NCI-H526 treated with DMSO at 0.1 percent for 48 hours (cell line): ENCODE results near the gene CCDC54.
A peak's percentile ranks its signal among the peaks of the same experiment; 100 is the strongest.

Experiments used
- DNase-seq: peaks from one replicate; lab custom pipeline; 2025; lab: John Stamatoyannopoulos, UW

CCDC54 gene

DNA sequence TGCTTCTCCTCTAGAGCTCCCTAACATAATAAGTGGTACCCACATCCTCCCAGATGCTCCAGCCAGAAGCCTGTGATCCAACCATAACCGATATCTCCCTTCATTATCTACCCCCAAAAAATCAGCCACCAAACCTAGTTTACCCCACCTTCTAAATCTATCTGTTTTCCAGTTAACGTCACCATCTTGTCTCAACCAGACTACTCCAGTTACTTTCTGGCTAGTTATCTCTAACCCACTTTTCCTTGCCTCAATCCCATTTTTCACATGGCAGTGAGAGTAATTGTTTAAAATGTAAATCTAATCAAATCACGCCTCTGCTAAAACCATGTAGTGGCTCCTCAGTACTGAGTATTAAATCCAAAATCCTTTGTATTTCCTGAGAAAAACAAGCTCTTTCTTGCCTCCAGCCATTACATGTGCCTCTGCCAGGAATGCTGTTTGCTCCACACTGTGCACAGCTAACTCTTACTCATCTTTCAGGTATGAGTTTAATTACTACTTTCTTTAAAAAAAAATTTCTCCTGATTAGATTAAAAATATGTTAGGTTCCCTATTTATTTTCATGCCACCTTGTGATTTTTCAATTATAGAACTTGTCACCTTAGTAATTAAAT lies 15.4 kb downstream of the CCDC54 start:
- no peak for DNase-seq

DNA sequence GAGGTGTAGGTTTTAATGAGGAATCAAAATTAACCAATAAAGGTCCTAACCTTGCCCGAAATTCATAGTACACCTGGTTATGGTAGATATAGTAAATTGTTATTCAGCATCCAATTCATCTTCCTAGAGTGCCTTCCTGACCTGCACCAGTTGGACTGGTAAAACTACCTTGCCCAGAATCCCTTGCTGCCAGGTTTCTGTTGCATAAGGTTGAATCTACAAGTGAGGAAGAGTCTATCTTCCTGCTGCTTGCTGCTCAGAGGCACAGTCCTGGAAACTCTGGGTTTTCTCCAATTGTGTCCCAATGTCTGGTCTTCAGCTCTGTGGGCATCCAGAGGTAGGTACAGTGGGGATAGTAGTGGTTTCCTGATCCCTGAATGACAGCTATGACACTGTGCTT lies 17.3 kb downstream of the CCDC54 start:
- no peak for DNase-seq

DNA sequence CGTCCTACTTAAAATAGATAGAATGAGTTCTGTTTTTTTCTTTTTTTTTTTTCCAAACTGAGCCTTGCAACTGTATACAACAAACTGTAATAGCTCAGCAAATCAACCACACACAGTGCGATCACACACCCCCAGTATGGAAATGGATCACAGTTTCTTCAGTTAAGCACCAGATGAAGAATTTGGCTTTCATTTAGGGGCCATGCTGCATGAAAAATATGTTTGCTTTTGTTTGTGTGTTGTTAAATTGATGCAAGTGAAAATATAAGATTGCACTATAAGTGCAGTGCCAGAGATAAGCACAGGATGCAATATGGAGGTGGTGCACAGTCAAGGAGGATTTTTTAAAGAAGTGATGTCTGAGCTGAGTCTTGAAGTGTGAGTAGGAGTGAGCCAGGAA lies 17.8 kb downstream of the CCDC54 start:
- no peak for DNase-seq

DNA sequence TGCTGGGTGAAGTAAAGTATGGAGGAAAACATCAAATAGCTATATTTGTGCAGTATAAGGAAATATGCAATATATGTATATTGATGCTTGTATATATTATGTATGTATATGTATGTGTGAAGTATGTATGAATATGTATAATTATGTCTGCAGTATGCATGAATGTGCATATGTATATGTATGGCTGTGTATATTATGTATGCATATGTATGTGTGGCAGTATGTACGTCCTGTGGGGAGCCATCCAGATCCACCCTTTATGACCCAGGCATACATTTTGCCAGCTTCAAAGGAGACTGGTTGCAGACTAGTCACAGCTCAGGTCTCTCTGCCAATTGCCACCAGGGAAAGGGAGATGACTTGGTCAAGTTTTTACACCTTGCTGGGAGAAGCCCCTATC lies 24.1 kb downstream of the CCDC54 start:
- no peak for DNase-seq

DNA sequence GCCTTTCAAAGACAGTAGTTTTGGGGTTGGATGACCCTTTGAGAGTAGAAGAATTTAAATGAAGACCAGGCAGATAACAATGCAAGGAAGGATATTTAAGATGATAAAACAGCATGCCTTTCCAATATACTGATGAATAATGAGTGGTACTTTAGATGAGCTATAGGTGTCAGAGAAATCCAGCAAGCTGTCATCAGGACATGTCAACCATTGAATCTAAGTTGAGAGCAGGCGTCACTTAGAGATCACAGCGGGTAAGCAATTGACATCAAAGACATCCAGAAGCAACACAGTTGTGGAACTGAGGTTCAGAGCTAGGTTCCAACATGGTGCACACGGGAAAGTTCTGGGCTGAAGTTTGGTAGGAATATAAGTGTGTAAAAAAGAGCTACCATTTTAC lies 25.0 kb downstream of the CCDC54 start:
- no peak for DNase-seq

DNA sequence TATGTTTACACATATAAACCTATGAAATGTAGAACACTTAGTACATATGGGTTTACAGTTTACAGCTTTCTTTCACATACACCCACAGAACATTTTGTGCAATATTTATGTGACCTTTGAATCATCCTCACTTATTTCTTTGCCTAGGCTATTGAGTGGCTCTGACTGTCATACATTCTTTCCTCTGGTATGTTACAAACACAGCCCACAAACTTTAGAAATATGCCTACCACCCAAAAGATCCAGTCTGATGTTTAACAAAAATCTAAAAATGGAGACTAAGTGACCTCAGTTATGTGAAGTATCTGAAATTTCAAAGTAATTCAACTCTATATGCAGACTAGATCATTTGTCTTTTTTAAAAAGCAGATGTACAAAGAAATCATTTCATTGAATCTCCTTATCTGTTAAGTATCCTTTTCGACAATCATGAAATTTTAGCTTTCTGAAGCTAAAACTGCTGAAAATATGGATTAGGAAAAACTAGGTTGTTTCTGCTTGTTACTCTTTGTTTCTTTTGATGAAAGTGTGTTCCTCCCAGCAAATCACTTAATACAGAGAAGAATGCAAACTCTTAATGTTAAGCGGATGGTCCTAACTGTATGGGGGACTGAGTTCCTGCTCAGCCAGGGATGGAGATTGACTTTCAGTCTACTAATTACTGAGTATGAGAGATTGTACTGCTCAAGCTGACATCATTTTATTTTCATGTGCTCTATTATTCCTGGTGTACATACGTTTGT lies 27.7 kb downstream of the CCDC54 start:
- DNase-seq = no peak

DNA sequence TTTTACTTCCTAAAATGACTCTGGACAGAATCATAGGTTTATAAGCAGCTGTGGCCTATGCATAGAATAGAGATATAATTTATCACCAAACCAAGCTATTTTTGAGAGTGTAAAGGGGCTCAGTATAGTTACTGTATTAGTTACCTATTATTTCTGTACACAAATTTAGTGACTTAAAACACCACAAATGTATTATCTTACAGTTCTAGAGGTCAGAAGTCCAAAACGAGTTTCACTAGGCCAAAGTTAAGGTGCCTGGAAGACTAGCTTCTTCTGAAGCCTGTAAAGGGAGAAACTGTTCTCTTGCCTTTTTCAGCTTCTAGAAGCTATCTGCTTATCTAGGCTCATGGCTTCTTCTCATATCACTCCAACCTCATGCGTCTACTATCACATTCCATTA lies 30.1 kb downstream of the CCDC54 start:
- no peak for DNase-seq

DNA sequence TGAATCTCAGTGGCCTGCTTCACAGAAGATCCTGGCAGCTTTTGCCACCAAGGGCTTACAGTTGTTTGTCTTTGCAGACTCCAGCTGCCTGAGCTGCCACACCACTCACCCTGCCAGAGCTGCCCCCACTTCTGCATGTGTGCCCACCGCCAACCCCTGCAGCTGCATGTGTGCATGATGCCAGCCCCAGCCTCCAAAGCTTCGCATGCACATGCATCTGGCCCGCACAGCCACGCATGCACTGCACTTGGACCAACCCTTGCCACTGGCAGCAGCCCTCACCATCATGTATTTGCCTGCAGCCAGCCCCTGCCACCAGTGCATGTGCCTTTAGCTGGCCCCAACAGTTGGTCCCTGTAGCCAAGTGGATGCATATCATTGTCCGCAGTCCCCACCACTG lies 31.3 kb downstream of the CCDC54 start:
- no peak for DNase-seq

DNA sequence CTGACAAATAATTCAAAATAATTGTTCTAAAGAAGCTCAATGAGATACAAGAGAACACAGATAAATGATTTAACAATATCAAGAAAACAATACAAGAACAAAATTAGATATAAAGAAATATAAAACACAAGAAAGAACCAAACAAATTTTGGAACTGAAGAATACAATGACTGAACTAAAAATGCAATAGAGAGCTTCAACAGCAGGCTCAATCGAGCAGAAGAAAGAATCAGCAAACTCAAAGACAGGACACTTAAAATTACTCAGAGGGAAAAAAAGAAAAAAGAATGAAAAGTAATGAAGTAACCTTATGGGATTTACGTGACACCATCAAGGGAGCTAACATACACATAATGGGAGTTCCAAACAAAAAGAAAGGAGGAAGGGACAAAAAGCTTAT lies 32.1 kb downstream of the CCDC54 start:
- DNase-seq = no peak

DNA sequence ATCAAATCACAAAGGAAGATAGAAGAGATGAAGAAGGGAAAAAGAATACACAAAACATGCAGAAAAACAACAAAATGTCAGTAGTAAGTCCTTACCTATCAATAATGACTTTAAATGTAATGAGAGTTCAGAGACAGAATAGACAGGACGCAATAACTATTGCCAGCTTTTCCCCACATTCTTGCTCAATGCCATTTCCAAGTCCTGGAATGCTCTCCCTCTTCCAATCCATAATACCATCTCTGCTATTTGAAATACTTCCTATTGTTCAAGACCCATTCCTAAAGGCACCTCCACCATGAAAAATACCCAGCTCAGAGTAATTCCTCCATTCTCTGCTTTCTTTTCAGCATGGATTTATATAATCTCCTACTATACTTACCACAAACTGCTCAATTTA lies 33.4 kb downstream of the CCDC54 start:
- DNase-seq = no peak

DNA sequence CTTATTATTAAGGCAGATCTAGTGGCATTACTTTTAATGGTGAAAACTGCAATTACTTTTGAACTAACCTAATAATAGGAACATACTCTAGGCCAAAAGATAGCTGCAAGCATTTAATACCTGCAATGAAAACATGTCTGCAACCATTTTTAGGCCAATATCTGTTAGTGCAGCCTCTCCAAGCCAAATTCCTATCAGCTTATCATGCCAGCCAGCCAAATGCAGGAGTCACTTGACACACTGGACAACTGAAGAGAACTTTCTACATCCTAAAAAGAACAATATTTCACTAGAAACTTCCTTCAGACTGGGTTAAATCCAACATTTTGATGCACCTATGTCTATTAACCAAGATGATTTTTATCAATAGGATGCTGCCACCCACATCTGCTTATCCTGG lies 33.8 kb downstream of the CCDC54 start:
- DNase-seq = no peak

DNA sequence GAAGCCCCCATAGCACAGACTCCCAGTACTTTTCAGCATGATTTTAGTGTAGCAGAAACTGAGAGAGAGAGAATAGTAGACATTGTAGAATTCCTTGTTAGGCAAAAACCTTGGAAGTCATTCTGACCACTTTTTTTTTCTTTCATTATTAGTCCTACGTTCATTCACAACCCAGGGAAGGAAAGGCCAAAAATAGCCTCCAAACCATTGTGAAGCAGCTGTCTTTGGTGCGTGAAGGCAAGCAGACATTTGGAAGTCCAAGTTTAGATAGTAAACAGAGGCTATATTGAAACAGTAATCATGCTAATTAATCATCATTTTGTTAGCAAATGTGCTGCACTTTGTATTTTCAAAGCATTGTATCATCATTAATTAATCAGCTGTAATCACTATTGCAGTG lies 34.5 kb downstream of the CCDC54 start:
- no peak for DNase-seq

DNA sequence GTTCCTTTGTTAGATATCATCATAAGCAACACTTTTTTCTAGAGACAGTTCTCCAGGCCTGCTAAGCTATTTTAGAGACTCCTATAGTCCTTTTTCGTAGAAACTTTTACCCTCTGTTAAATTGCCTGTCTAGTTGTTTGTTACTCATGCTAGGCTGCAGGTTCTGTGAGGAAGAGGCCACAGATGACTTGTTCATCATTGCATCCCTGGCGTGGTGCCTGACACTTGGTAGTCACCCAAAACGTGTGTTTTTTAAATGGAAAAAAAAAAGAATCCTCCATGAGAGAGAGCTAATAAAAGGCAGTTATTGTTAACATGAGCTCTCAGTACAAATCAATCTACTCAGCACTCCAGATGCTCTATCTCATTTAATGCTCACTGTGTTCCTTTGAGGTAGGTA lies 35.1 kb downstream of the CCDC54 start:
- DNase-seq = no peak

DNA sequence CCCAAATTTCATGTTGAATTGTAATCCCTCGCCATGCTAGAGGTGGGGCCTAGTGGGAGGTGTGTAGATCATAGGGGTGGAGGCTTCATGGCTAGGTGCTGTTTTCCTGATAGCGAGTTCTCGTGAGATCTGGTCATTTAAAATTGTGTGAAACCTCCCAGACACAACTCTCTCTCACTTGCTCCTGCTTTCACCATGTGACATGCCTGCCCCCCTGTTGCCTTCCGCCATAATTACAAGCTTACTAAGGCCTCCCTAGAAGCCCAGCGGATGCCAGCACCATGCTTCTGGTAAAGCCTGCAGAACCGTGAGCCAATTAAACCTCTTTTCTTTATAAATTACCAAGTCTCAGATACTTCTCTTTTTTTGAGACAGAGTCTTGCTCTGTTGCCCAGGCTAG lies 36.0 kb downstream of the CCDC54 start:
- no peak for DNase-seq

DNA sequence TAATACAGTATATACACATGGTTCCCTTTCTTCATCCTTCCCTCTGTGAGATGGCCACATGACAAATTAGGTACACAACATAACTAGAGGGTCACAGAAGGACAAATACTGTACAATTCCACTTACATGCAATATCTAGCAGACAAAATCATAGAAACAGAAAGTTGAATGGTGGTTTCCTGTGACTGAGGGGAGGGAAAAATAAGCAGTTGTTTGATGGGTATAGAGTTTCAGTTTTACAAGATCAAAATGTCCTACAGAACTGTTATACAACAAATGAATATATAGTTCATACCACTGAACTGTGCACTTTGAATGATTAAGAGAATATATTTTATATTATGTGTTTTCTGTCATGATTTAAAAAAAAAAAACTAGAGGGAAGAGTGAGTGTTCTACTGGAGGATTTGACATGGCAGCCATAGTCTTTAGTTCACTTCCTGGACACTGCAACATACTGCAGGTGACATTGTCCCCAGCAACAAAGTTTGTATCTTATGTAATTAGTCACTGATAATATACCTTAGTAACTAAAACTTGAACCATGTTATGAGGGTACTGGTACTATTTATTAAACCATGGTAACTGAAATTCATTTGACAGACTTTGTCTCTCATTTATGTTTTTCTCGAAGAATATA lies 37.2 kb downstream of the CCDC54 start:
- no peak for DNase-seq

DNA sequence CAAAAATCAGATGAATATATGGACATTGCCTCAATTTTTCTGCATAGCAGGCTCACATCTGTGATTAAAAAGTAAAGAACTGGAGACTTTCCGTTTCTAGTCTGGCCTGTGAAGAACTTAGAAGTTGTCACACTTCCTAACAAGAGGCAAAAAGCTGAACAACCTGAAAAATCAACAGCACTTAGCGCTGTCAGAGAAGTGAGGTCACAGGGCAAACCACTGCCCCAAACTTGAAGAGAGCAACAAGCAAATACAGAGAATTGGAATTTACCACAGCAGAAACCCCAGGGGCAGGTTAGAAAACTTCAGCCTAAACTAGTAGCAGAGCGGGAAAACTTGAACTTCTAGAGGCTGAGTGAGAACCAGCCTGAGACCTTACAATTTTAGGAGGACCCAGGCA lies 38.9 kb downstream of the CCDC54 start:
- no peak for DNase-seq

DNA sequence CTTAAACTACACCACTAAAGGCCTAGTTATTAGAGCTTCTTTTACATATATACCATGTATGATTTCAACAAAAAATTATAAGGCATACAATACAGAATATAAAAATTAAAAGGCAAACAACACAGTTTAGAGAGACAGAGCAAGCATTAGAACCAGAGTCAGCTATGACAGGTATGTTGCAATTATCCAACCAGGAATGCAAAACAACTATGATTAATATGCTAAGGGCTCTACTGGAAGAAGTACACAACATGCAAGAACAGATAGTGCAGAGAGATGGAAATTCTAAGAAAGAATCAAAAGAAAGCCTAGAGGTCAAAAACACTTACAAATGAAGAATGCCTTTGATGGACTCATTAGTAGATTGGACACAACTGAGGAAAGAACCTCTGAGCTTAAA lies 39.6 kb downstream of the CCDC54 start:
- no peak for DNase-seq

DNA sequence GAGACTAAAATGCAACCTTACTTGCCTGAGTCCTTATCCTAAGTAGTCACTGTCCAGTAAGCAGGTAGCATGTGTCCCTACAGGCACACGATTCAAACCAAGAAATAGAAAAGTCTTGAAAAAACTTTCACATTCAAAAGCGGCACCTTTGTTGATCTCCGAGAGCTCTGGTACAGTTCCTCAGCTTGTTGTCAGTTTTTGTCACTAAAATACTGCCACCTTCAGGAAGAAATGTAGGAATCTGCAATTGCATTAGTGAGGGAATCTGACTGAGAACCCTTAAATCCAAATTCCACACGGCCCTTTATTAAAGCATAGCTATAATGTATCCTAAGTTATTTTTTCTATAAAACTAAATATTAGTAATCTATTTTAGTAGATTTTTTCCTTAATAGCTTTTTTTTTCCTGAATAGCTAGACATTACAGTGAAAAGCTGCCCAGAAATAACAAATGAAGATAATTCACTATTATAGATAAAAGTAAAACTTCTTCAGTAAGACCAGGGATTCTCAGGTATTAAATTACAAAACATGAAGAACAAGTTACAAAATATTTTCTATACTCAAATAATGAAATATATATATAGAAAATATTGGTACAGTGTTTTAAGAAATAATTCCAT lies 44.0 kb downstream of the CCDC54 start:
- DNase-seq = peak; percentile 4

DNA sequence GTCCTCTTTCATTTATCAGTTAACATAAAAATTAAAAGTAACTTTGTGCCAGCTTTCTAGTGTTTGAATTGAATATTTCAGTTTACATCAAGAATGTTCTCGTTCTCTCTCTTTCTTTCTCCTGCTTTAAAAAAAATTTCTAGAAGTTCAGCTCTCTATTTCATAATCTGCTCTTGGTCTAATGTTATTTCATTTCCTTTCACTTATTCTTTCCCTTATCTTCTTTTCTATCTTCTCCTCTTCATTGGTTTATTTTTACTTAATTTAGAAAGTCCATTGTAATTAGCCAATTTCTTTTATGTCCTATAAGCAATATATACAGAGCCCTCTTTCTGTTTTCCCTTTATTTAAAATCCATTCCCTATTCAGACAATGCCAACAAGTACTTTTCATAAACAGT lies 44.6 kb downstream of the CCDC54 start:
- no peak for DNase-seq

DNA sequence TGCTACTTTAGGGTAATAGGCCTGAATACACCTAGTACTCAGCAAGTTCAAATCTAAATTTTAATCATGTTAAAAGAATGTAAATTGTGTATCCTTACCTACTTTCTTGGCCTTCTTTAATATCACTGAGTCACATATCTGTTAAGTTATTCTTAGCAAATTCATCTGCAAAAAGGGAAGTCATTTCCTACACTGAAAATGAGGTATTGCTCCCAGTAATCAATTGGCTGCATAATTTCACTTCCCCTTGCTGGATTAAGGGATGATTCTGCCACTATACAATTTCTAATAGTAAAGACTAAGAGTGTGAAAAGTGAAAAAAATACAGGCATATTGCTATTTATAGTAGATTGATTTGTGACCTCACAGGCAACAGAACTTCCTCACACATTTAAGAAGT lies 47.8 kb downstream of the CCDC54 start:
- no peak for DNase-seq

DNA sequence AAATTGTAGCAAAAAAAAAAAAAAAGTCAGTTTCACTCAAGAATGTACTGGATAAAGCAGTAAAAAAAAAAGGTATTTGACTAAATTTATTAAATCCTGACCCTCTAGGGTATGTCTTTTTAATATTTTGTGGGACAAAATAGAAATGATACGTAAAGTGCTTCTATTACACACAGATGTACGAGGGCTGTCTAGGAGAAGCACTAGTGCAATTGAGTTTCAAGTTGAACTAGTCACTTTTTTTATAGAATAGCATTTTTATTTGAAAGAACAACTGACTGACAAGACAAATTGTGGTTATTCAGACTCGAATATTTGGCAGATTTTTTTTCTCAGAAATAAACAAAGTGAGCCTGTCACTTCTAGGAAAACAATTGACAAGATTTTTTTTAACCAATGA lies 49.0 kb downstream of the CCDC54 start:
- no peak for DNase-seq
